C4-2B (cell line): ENCODE measurements around the gene IL1R2.
"Not testable (repeated sequence)": the region's sequence is repeated elsewhere in the genome, so short reads cannot be mapped to it uniquely, and the experiment has no call there.

Experiments used
- H3K27ac ChIP-seq: fragments of 450-650 bp; 2 replicates; pipeline ENCODE4 v1.5.1; 2017
- ZFX ChIP-seq: fragments of 450-650 bp; IDR thresholded peaks from 2 replicates; pipeline ENCODE4 v1.6.1; 2017
- TF ChIP-seq, protein P1 (sequence below): fragments of 450-650 bp; conservative IDR thresholded peaks from 2 replicates; pipeline ENCODE4 v1.5.1; 2017; ENCODE audit warnings: mild to moderate bottlenecking

Gene IL1R2

DNA sequence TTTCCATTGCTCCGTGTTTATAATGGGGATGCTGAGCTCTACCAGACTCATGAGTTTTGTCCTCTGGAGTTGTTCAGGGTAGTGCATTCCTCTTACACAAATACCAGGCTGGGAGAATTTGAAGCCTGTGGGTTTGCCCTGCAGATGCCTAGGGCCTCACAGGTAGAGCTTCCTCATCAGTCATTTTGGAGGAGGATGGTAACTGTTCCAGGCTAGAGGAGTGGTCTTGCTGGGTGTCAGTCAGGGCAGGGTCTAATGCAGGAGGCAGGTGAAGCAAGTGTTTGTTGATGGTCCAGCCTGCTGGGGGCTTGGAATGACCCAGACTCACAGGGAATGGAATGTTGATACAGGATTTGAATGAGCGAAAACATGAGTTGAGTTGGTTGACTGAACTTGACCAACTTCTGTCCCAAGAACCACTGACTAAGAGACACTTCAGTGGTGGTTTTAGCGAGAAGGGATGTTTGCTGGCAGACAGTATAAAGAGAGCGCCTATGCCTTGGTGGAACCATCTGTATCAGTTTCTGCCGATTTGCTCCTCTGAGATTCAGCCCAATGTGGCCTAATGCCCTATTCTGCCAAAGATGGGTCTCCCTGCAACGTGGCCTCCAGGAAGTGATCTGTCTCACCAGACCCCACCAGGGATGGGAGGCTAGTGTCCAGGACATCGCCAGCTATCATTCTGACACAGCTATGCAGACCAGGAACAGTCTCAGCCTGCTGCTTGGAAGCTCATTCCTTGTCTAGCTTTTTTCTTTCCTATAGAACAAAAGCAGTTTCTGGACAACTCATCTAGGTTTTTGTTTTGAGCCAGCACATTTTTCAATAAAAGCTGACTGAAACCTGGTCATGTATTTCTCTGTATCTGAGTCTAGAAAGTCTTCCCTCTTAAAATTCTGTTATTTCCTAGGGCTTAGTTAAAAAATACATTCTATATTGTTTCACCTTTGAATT, 9.3 kb downstream of the IL1R2 start:
- TF ChIP-seq, protein P1, sequence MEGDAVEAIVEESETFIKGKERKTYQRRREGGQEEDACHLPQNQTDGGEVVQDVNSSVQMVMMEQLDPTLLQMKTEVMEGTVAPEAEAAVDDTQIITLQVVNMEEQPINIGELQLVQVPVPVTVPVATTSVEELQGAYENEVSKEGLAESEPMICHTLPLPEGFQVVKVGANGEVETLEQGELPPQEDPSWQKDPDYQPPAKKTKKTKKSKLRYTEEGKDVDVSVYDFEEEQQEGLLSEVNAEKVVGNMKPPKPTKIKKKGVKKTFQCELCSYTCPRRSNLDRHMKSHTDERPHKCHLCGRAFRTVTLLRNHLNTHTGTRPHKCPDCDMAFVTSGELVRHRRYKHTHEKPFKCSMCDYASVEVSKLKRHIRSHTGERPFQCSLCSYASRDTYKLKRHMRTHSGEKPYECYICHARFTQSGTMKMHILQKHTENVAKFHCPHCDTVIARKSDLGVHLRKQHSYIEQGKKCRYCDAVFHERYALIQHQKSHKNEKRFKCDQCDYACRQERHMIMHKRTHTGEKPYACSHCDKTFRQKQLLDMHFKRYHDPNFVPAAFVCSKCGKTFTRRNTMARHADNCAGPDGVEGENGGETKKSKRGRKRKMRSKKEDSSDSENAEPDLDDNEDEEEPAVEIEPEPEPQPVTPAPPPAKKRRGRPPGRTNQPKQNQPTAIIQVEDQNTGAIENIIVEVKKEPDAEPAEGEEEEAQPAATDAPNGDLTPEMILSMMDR: no peak
- TF ChIP-seq ZFX: no peak
- H3K27ac ChIP-seq: no peak overlapping the region

GRCh38 chr2:102001767-102002142, 10.0 kb downstream of the IL1R2 start:
- TF ChIP-seq ZFX: no peak
- TF ChIP-seq, protein P1: no peak
- no peak overlapping the region for H3K27ac ChIP-seq

- no peak for TF ChIP-seq ZFX
- TF ChIP-seq, protein P1: no peak
- H3K27ac ChIP-seq: no peak overlapping the region
Measured at GRCh38 chr2:102002228-102002627, 10.5 kb downstream of the IL1R2 start.

GRCh38 chr2:102002909-102003308, 11.1 kb downstream of the IL1R2 start:
- not testable (repeated sequence) for H3K27ac ChIP-seq

- H3K27ac ChIP-seq: no peak overlapping the region
- TF ChIP-seq, protein P1: no peak
- no peak for TF ChIP-seq ZFX
Measured at GRCh38 chr2:102003696-102004095, 11.9 kb downstream of the IL1R2 start.

- no peak overlapping the region for H3K27ac ChIP-seq
- TF ChIP-seq, protein P1: no peak
- TF ChIP-seq ZFX: no peak
Measured at GRCh38 chr2:102004581-102004980, 12.8 kb downstream of the IL1R2 start.

GRCh38 chr2:102005449-102005848, 13.7 kb downstream of the IL1R2 start:
- TF ChIP-seq, protein P1: no peak
- no peak for TF ChIP-seq ZFX
- H3K27ac ChIP-seq: no peak overlapping the region
